Measurements from ENCODE around the gene MIDN.

MIDN gene

DNA sequence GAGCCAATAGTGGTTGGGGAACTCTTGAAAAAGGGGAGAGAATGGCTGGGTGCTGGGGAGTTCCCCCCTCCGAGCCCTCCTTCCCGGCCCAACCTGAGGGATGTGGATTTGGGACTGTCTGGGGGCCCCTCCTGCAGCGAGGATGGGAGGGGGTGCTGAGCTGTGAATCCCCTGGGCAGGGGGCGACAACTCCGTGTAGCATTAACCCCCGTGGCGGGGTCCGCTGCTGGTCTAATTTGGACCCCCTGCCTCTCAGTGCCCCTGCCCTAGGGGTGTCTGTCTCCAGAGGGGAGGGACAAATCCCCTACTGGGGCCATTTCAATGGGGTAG, 9.7 kb downstream of the MIDN start:
- Histone ChIP-seq H2BK120ac (ENCODE audit: low read depth, low read length) (no peak overlapping the region), H3K9me3 (replicated peaks in 1 of 2; ENCODE audit: control insufficient read depth in 2 of 2, insufficient read depth in 1 of 2, low read depth in 1 of 2, low read length in 2 of 2) (no peaks in the 10 kb centered on the region), H3K27me3 (ENCODE audit: control insufficient read depth in 3 of 3, insufficient read depth in 3 of 3, low read depth in 1 of 3, low read length in 3 of 3) (no peaks in the 10 kb centered on the region), H2AFZ (ENCODE audit: low read length) (no peak overlapping the region), H2BK5ac (ENCODE audit: low read length) (no peak overlapping the region), H3K14ac (ENCODE audit: low read length) (no peak overlapping the region), H3K4me3 (ENCODE audit: low read length in 2 of 2) (no peak overlapping the region), H3K36me3 (replicated peaks in 1 of 2; ENCODE audit: control insufficient read depth in 2 of 2, insufficient read depth in 2 of 2, low read length in 2 of 2) (peaks cover 42 to 63% of the 10 kb centered on the region in 2 donors), H4K91ac (ENCODE audit: low read depth, low read length, poor library complexity) (no peak overlapping the region), H3K4ac (ENCODE audit: low read length) (no peak overlapping the region), H3K4me1 (ENCODE audit: control insufficient read depth in 2 of 2, insufficient read depth in 1 of 2, low read depth in 1 of 2, low read length in 2 of 2) (peaks cover 36 to 53% of the 10 kb centered on the region in 2 donors), H3K23ac (ENCODE audit: low read depth, low read length, poor library complexity) (no peak overlapping the region), H4K8ac (ENCODE audit: low read depth, low read length) (no peak overlapping the region), H2AK5ac (ENCODE audit: low read depth, low read length) (no peak overlapping the region), H3K18ac (ENCODE audit: low read length) (no peak overlapping the region), H2BK15ac (ENCODE audit: low read length) (no peak overlapping the region), H2BK12ac (ENCODE audit: low read length) (no peak overlapping the region), H3K9ac (ENCODE audit: low read depth, low read length, poor library complexity) (no peak overlapping the region), H3K4me2 (ENCODE audit: insufficient read depth, low read length, poor library complexity, severe bottlenecking) (no peak overlapping the region), H3K27ac (replicated peaks; ENCODE audit: low read length) (peak overlapping the region; percentile 56), H3K79me1 (ENCODE audit: low read depth, low read length) (peaks cover 32% of the 10 kb centered on the region)
- no peak for DNase-seq (ENCODE audit: low spot score)
- no CpG with 5 or more reads among the region's 8 CpGs for WGBS, 2 donors (ENCODE audit: extremely low coverage in 2 of 2, insufficient read length in 2 of 2, insufficient replicate concordance in 1 of 2)

GRCh38 chr19:1258707-1259205, 10.4 kb downstream of the MIDN start:
- no peak overlapping the region for H4K8ac ChIP-seq (ENCODE audit: low read depth, low read length)
- peaks cover 33% of the 10 kb centered on the region for H3K79me1 ChIP-seq (ENCODE audit: low read depth, low read length)
- H2BK120ac ChIP-seq (ENCODE audit: low read depth, low read length), result no peak overlapping the region
- no peaks in the 10 kb centered on the region for H3K27me3 ChIP-seq (ENCODE audit: control insufficient read depth in 3 of 3, insufficient read depth in 3 of 3, low read depth in 1 of 3, low read length in 3 of 3)
- no peak overlapping the region for H4K91ac ChIP-seq (ENCODE audit: low read depth, low read length, poor library complexity)
- H3K23ac ChIP-seq (ENCODE audit: low read depth, low read length, poor library complexity), result peak overlapping the region; percentile 97
- no peak overlapping the region for H2AFZ ChIP-seq (ENCODE audit: low read length)
- peak overlapping the region; percentile 83 for H2BK5ac ChIP-seq (ENCODE audit: low read length)
- H3K27ac ChIP-seq (replicated peaks; ENCODE audit: low read length), result peak overlapping the region; percentile 66
- H3K9ac ChIP-seq (ENCODE audit: low read depth, low read length, poor library complexity), result no peak overlapping the region
- no peak overlapping the region for H3K18ac ChIP-seq (ENCODE audit: low read length)
- H2BK12ac ChIP-seq (ENCODE audit: low read length), result no peak overlapping the region
- WGBS, 2 donors (ENCODE audit: extremely low coverage in 2 of 2, insufficient read length in 2 of 2, insufficient replicate concordance in 1 of 2), result no CpG with 5 or more reads among the region's 15 CpGs
- no peak overlapping the region for H2AK5ac ChIP-seq (ENCODE audit: low read depth, low read length)
- H3K4me3 ChIP-seq (ENCODE audit: low read length in 2 of 2), result no peak overlapping the region
- DNase-seq (ENCODE audit: low spot score), result no peak
- peaks cover 37 to 56% of the 10 kb centered on the region in 2 donors for H3K36me3 ChIP-seq (replicated peaks in 1 of 2; ENCODE audit: control insufficient read depth in 2 of 2, insufficient read depth in 2 of 2, low read length in 2 of 2)
- no peak overlapping the region for H3K4me2 ChIP-seq (ENCODE audit: insufficient read depth, low read length, poor library complexity, severe bottlenecking)
- peak overlapping the region; percentile 58 for H2BK15ac ChIP-seq (ENCODE audit: low read length)
- no peaks in the 10 kb centered on the region for H3K9me3 ChIP-seq (replicated peaks in 1 of 2; ENCODE audit: control insufficient read depth in 2 of 2, insufficient read depth in 1 of 2, low read depth in 1 of 2, low read length in 2 of 2)
- H3K14ac ChIP-seq (ENCODE audit: low read length), result no peak overlapping the region
- H3K4ac ChIP-seq (ENCODE audit: low read length), result no peak overlapping the region
- H3K4me1 ChIP-seq (ENCODE audit: control insufficient read depth in 2 of 2, insufficient read depth in 1 of 2, low read depth in 1 of 2, low read length in 2 of 2), result peaks cover 39 to 52% of the 10 kb centered on the region in 2 donors

- peak overlapping the region; percentile 23 for H4K8ac ChIP-seq (ENCODE audit: low read depth, low read length)
- WGBS, 2 donors (ENCODE audit: extremely low coverage in 2 of 2, insufficient read length in 2 of 2, insufficient replicate concordance in 1 of 2), result no CpG with 5 or more reads among the region's 17 CpGs
- peak overlapping the region; percentile 18 for H3K4me2 ChIP-seq (ENCODE audit: insufficient read depth, low read length, poor library complexity, severe bottlenecking)
- no peak for DNase-seq (ENCODE audit: low spot score)
- no peak overlapping the region for H3K4me3 ChIP-seq (ENCODE audit: low read length in 2 of 2)
- peak overlapping the region; percentile 90 for H3K18ac ChIP-seq (ENCODE audit: low read length)
- H3K14ac ChIP-seq (ENCODE audit: low read length), result no peak overlapping the region
- peak overlapping the region; percentile 58 for H2BK15ac ChIP-seq (ENCODE audit: low read length)
- no peak overlapping the region for H2AFZ ChIP-seq (ENCODE audit: low read length)
- H4K91ac ChIP-seq (ENCODE audit: low read depth, low read length, poor library complexity), result no peak overlapping the region
- peak overlapping the region; percentile 98 for H2BK12ac ChIP-seq (ENCODE audit: low read length)
- peaks cover 39 to 53% of the 10 kb centered on the region in 2 donors for H3K4me1 ChIP-seq (ENCODE audit: control insufficient read depth in 2 of 2, insufficient read depth in 1 of 2, low read depth in 1 of 2, low read length in 2 of 2)
- H3K27ac ChIP-seq (replicated peaks; ENCODE audit: low read length), result peak overlapping the region; percentile 66
- no peaks in the 10 kb centered on the region for H3K9me3 ChIP-seq (replicated peaks in 1 of 2; ENCODE audit: control insufficient read depth in 2 of 2, insufficient read depth in 1 of 2, low read depth in 1 of 2, low read length in 2 of 2)
- H3K9ac ChIP-seq (ENCODE audit: low read depth, low read length, poor library complexity), result peak overlapping the region; percentile 77
- H2BK5ac ChIP-seq (ENCODE audit: low read length), result peak overlapping the region; percentile 83
- peak overlapping the region; percentile 37 for H3K4ac ChIP-seq (ENCODE audit: low read length)
- H3K79me1 ChIP-seq (ENCODE audit: low read depth, low read length), result peaks cover 30% of the 10 kb centered on the region
- H3K36me3 ChIP-seq (replicated peaks in 1 of 2; ENCODE audit: control insufficient read depth in 2 of 2, insufficient read depth in 2 of 2, low read length in 2 of 2), result peaks cover 31 to 50% of the 10 kb centered on the region in 2 donors
- H3K27me3 ChIP-seq (ENCODE audit: control insufficient read depth in 3 of 3, insufficient read depth in 3 of 3, low read depth in 1 of 3, low read length in 3 of 3), result no peaks in the 10 kb centered on the region
- peak overlapping the region; percentile 90 for H2AK5ac ChIP-seq (ENCODE audit: low read depth, low read length)
- H2BK120ac ChIP-seq (ENCODE audit: low read depth, low read length), result peak overlapping the region; percentile 96
- H3K23ac ChIP-seq (ENCODE audit: low read depth, low read length, poor library complexity), result peak overlapping the region; percentile 97
Observed at GRCh38 chr19:1259206-1259875, 11.0 kb downstream of the MIDN start.

DNA sequence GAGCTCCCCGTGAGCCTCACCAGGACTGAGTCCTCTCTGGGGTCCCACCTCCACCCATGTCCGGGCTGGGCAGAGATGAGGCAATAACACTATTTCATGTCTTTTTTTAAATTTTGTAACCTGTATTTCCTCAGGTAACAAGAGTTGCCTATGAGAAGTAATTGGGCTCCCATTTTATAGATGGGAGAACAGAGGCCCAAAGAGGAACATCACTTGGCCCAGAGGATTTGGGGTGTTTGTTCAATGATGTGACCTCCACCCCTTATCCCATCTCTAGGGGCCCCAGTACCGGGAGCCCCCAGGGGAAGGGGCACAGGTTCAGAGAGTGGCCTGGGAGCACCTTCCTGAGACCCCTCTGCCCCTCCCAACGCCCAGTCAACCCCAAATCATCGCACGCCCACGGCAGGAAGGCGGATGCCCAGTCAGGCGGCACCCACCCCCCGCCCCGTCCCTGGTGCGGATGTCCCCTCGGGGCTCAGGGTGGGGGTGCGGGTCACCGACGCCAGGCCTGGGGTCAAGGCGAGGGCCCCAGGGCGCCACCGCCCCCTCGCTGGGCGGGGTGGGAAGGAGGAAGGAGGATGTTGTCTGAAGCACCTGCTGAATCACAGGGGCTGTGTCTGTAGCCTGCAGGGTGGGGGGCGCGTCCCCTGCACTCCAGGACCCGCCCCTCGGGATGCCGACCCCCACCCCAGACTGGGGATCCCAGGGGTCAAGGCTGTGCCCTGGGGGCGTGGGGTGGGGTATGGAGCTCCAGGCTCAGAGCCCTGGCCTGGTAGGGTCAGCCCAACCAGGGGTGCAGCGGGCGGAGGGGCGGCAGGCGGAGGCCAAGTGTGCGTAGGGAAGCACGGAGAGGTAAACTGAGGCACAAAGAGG, 11.7 kb downstream of the MIDN start:
- H4K8ac ChIP-seq (ENCODE audit: low read depth, low read length), result peak overlapping the region; percentile 92
- H2BK120ac ChIP-seq (ENCODE audit: low read depth, low read length), result peak overlapping the region; percentile 96
- peak overlapping the region; percentile 98 for H3K18ac ChIP-seq (ENCODE audit: low read length)
- peak overlapping the region; percentile 98 for H2BK12ac ChIP-seq (ENCODE audit: low read length)
- H3K9ac ChIP-seq (ENCODE audit: low read depth, low read length, poor library complexity), result no peak overlapping the region
- peak overlapping the region; percentile 83 for H2BK5ac ChIP-seq (ENCODE audit: low read length)
- H3K4me3 ChIP-seq (ENCODE audit: low read length in 2 of 2), result peak overlapping the region in 1 of 2 donors; percentile 61
- no peaks in the 10 kb centered on the region for H3K9me3 ChIP-seq (replicated peaks in 1 of 2; ENCODE audit: control insufficient read depth in 2 of 2, insufficient read depth in 1 of 2, low read depth in 1 of 2, low read length in 2 of 2)
- peak overlapping the region; percentile 98 for H2AK5ac ChIP-seq (ENCODE audit: low read depth, low read length)
- peak overlapping the region; percentile 89 for H3K4ac ChIP-seq (ENCODE audit: low read length)
- no CpG with 5 or more reads among the region's 33 CpGs for WGBS, 2 donors (ENCODE audit: extremely low coverage in 2 of 2, insufficient read length in 2 of 2, insufficient replicate concordance in 1 of 2)
- peak overlapping the region; percentile 91 for H3K4me2 ChIP-seq (ENCODE audit: insufficient read depth, low read length, poor library complexity, severe bottlenecking)
- peaks cover 25 to 43% of the 10 kb centered on the region in 2 donors for H3K36me3 ChIP-seq (replicated peaks in 1 of 2; ENCODE audit: control insufficient read depth in 2 of 2, insufficient read depth in 2 of 2, low read length in 2 of 2)
- H3K23ac ChIP-seq (ENCODE audit: low read depth, low read length, poor library complexity), result peak overlapping the region; percentile 97
- H3K27ac ChIP-seq (replicated peaks; ENCODE audit: low read length), result peak overlapping the region; percentile 66
- H3K27me3 ChIP-seq (ENCODE audit: control insufficient read depth in 3 of 3, insufficient read depth in 3 of 3, low read depth in 1 of 3, low read length in 3 of 3), result no peaks in the 10 kb centered on the region
- H4K91ac ChIP-seq (ENCODE audit: low read depth, low read length, poor library complexity), result peak overlapping the region; percentile 30
- peak overlapping the region; percentile 56 for H3K14ac ChIP-seq (ENCODE audit: low read length)
- peaks cover 46 to 58% of the 10 kb centered on the region in 2 donors for H3K4me1 ChIP-seq (ENCODE audit: control insufficient read depth in 2 of 2, insufficient read depth in 1 of 2, low read depth in 1 of 2, low read length in 2 of 2)
- H2AFZ ChIP-seq (ENCODE audit: low read length), result no peak overlapping the region
- no peak for DNase-seq (ENCODE audit: low spot score)
- peaks cover 27% of the 10 kb centered on the region for H3K79me1 ChIP-seq (ENCODE audit: low read depth, low read length)
- H2BK15ac ChIP-seq (ENCODE audit: low read length), result peak overlapping the region; percentile 97

Measured in neuronal stem cell (in vitro differentiated cells).